HG03432 (cell line): Measurements from ENCODE around the gene GRIK5.

ENCODE experiments used
- ATAC-seq: cut with Tn5 transposase; IDR thresholded peaks from one replicate; pipeline ENCODE4 v1.9.1; 2021; ENCODE audit warnings: mild to moderate bottlenecking, moderate library complexity; ENCODE audit not compliant: unreplicated experiment

Gene GRIK5

DNA sequence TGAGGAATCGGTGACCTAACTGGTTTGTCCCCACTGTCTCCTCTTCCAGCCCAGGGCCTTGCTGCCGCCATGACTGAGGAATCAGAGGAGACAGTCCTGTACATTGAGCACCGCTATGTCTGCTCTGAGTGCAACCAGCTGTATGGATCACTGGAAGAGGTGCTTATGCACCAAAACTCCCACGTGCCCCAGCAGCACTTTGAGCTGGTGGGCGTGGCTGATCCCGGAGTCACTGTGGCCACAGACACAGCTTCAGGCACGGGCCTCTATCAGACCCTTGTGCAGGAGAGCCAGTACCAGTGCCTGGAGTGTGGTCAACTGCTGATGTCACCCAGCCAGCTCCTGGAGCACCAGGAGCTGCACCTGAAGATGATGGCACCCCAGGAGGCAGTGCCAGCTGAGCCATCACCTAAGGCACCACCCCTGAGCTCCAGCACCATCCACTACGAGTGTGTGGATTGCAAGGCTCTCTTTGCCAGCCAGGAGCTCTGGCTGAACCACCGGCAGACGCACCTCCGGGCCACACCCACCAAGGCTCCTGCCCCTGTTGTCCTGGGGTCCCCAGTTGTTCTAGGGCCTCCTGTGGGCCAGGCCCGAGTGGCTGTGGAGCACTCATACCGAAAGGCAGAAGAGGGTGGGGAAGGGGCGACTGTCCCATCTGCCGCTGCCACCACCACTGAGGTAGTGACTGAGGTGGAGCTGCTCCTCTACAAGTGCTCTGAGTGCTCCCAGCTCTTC lies 8.7 kb upstream of the GRIK5 start:
- no peak for ATAC-seq

DNA sequence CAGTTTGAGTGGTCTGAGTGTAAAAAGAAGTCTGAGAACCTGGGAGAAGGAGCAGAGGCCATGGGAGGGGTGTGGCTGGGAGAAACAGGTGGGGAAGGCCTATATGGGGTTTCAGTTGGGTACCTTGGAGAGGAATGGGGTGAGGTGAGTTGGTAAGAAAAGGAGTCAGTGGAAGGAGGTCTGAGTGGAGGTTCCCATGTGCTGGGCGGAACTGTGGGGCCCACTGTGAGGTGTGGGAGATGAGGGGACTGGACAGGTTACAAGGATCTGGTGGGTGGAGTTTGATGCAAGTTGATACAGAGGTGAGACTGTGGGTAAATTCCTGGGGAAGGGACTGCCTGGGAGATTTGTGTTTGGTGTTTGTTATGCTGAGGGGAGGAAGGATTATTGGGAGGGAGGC lies 8.1 kb upstream of the GRIK5 start:
- no peak for ATAC-seq

DNA sequence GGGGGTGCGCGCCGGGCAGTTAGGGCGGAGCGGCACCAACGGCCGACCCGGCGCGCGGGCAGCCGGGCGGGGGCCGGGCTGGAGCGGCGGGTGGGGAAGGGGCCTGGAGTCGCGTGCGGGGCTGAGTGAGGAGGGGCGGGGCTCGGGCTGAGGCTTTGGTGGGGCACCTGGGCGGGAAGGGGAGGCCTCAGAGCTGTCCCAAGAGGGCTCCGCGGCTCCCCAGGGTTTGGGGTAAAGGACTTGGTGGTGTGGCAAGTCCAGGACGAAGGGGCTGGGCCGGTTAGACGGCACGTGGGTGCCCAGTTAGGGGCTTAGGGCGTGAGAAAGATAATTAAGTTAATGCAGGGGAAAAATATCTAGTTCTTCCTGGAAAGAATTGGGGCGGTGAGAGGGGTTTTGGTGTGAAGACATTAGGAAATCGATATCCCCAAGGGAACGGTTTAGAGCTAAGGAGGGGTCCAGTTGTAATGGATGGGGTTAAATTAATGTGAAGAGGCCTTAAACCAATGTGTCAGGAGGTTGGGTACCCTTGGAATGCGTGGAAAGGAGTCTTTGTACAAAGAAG lies 6.5 kb upstream of the GRIK5 start:
- ATAC-seq, result no peak

DNA sequence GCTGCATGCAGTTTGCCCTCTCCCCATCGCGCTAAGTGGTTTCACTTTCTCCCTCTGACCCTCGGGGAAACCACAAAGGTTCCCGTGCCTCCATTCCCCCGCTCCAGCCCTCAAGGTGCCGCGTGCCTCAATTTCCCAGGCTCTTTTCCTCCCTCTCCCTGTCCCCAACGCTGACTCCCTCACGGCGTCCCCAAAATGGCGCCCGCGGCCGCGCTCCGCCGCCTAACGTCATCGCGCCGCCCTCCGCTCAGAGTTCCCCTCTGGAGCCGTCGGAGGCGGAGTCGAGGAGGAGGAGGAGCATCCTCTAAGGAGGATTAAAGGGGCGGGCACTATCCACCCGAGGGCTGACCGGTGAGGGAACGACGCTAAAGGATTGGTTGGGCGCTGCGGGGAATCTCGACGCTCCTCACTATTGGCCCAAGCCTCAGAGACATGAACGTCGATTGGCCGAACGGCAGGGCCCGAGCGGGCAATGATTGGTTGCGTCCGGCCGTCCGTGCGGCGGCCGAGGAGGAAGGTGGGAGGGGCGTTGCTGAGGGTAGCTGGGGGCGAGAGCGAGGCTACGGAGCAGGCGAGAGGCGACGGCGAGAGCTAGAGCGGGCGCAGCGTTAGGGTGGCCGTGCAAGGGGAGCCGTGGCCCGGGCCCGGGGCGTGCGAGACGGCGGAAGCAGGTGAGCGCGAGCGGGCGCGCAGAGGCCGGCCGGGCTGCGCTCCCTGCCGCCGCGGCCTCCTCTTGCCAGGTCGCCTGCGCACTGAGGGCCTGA lies 5.8 kb upstream of the GRIK5 start, which contains the start of gene ZNF574:
Gene ZNF574, plus strand, starts transcription at position 551 of the 764 bp plus-strand sequence. CDS start 2,441 bp downstream, outside the sequence.
- peak; percentile 85 for ATAC-seq

DNA sequence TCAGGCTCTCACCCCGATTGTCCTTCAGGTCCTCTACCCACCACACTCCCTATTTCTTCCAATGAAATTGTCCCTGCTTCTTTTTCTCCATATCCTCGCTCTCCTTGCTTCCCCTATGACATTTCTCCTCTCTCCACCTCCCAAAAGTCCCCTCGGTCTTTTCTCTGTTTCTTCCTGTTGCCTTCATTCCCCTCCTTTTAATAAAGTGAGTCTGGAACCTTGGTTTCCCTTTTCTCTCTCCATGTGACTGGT lies 5.3 kb upstream of the GRIK5 start:
- no peak for ATAC-seq

DNA sequence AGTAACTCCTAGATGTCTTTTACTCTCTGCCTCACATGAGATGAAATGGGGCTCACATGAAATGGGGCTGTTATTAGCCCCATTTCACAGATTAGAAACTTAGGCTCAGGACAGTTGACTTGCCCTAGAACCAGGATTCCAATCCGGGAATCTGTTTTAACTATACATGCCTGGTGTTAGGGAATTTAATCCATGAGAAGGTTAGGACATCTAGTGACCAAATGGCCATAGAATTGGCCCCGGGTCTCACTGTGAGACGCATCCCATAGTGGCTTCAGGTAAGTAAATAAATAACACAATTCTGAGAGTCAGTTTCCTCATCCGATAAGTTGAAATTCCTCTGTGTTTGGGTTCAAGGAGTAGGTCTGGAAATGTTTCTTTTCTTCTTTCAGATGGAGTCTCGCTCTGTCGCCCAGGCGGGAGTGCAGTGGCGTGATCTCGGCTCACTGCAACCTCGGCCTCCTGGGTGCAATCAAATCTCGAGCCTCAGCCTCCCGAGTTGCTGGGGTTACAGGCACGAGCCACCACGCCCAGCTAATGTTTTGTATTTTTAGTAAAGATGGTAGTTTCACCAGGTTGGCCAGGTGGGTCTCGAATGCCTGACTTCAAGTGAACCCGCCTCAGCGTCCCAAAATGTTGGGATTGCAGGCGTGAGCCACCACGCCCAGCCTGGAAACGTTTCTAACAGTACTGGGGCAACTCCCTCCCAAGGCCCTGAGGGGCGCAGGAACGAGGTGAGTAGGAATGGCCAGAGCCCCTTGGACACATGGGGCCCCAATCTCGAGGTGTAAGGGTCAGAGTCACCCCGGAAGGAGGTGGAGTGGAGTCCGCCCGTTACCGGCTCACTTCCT lies 4.7 kb upstream of the GRIK5 start:
- ATAC-seq, result no peak

DNA sequence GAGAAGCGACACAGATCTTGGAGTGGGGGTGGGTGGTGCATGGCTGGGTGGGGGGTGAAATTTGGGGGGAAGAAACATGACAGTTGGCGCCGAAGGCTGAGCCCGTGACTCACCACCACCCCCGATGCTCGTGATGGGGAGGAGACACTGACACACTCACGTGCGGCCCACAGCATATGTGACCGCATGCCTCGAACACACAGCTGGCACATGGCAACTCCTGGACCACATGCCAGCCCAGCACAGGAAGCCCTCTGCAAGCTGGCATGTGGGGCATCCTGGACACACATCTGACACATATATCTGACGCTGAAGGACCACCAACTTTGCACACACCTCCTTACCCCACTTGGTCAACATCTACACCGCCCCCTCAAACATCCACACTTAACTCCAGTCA lies 1.2 kb upstream of the GRIK5 start:
- ATAC-seq, result no peak

DNA sequence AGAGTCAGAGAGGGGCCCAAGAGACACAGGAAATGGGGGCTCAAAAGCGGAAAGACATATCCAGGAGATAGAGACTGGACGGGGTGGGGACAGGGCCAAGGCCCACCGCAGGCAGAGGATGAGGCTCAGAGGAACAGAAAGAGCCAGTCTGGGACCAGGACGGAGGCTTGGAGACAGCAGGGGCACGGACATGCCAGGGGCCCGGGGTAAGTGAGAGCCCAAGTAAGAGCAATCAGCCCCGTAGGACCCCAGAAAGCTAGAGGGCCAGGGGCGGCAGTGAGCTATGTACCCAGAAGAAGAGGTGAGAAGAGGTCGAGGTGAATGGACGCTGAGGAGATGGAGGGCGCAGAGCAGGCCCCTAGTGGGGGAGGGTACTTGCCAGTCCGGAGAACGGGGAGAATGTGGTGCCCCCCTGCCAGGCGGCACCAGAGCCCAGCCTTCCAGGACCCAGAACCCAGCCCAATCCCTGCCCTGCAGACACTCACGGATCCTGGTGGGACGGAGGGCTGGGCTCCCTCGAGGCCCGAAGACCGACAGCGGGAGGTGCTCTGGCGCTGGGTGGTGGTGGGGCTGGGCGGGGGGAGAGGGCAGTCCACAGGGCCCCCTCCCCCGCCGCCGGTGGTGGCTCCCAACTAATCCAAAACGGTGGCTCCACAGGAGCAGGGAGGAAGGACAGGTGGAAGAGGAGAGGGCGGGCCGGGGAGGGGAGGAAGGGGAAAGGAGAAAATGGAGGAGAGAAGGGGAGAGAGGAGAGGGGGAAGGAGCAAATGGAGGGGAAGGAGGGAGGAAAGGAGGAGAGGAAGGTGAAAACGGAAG lies 1.0 kb downstream of the GRIK5 start:
- no peak for ATAC-seq

DNA sequence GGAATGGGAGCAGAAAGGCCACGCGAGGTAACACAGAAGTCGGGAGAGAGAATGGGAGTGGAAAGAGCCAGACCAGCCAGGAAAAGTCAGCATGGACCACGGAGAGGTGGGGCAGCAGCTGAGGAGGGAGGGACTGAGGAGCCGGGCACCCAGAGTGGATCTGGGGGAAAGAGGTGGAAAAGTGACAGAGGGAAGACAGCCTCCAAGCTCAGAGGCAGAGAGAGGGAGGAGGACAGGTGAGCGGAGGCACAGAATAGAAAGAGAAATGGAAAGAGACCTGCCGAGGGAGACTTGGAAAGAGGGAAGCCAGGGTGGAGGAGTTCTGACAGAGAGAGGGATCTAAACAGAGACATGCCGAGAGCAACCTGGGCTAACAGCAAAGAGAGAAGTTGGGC lies 1.6 kb downstream of the GRIK5 start:
- no peak for ATAC-seq

DNA sequence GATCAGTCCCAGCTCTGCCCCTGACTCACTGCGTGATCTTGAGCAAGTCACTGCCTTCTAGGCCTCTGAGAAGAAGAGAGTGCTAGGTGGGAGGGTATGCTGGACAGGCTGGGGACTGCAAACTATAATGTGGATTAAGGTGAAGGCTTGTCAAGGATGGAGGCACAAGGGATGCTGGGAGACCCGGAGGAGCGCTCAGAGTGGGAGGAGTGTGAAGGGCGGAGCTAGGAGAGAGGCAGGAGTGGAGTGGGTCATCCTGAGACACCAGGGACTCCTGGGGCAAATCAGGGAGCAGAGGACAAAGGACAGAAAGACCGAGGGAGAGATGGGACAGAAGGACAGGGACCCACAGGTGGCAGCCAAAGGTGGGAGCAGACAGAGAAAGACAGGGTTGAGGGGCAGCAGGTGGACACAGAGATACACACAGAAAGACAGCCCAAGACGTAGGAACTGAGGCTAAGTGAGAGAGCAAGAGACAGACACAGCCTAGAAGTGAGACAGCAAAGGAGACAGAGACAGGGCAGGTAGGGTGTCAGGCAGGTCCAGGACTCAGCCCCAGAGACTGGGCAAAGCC lies 2.6 kb downstream of the GRIK5 start:
- no peak for ATAC-seq

DNA sequence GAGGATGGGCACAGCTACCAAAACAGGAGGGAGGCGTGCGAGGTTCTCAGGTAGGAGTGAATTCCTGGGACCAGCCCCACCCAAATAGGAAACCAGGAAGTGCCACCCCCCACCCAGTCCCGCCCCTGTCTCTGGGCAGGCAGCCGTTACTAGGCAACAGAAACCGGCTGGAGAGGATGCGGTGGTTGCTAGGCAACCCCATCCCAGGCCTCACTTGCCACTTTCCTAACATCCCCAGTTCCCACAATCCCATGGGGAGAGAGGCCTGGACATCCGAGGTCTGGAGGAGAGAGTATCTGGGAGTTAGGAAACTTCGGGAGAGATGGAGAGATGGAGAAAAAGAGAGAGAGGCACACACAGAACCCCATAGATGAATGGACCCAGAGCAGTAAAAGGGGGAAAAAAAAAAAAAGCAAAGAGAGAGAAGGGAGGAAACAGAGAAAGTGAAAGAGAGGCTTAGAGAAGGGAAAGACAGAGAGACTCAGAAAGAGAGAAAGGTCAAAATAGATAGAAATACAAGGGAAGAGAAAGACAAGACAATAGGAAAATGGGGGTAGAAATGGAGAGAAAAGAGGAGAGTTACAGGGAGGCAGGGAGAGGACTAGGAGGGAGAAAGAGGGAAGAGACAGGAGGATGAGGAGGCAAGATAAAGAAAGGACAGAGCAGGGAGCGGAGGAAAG lies 3.8 kb downstream of the GRIK5 start:
- ATAC-seq, result no peak

DNA sequence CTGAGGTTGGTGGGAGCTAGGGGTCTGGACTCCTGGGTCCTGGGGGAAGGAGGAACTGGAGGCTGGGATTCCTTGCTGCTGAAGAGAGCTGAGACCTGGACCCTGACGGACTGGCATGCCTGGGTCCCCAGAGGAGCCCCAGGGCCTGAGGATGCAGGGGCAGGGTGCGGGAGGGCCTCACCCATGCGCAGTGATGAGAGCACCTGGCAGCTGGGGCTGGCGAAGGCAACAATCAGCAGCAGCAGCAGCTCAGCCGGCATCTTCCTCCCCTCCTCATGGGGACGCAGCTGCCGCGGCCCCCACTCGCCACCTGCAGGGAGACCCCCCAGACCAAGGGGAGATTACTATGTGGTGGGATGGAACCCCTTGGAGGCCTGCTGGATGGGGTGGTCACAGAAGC lies 4.5 kb downstream of the GRIK5 start:
- ATAC-seq, result no peak

DNA sequence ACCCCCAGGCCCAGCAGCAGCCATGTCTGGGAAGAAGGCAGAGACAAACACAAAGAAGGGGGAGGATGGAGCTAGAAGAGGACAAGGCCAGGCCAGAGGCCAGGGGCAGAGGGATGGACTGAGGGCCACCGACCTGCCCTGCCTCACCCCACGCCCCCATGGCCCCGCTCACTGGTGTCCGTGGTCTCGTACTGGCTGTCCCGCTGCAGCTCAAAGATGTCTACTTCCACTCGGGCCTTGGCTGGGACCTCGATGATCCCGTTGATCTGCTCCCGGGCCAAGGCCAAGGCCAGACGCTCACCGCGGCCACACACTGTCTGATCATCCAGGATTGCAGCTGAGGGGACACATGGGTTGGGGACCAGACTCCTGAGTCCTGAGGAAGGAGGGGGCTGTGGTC lies 5.0 kb downstream of the GRIK5 start:
- ATAC-seq, result no peak

DNA sequence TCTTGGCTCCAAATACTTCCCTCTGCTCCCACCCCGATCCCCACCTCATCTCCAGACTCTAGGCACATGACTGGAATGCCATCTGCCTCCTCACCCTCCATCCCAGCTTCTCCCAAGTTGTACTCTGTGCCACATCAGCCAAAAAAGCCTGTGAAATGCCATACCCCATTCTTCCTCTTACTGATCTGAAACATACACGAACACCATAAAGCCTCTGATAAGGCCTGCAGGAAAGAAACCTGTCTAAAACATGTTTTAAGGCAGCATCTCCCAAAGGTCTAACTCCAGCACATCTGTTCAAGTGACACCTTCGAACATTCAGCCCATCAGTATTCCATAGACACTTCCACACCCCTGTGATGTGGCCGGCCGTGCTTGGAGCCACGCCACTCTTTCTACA lies 5.6 kb downstream of the GRIK5 start:
- no peak for ATAC-seq

DNA sequence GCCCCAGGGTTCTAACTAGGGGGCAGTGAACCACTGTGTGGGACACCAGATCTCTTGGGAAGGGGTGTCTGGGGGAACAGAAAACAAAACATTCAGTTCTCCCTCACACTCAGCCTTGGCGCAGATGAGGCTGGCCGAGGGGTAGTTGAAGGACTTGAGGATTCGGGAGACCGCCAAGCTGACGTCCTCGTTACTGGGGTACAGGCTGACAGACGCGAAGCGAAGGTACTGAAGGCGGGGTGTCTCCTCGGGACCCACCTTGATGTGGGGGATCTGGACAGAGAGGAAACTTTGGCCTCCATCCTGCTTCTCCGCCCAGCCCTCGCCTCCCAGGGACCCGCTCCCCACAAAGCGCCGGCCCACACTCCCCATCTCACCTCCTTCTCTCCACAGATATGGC lies 7.6 kb downstream of the GRIK5 start:
- no peak for ATAC-seq

DNA sequence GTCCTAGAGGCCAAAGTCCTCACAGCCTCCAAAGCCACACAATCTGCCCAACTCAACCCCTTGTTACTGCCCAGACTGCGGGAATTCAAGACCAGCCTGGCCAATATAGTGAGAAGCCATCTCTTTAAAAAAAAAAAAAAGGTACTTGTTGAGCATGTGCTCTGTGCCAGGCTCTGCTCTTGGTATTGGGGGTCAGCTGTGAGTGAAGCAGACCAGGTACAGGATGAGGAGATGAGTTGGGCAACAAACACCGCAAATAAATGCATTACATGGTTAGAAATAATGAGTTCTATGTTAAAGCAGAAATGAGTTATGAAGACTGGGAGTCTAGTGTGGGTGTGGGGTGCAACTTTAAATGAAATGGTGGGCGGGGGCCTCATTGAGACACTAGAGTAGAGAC lies 9.9 kb downstream of the GRIK5 start:
- ATAC-seq, result no peak

DNA sequence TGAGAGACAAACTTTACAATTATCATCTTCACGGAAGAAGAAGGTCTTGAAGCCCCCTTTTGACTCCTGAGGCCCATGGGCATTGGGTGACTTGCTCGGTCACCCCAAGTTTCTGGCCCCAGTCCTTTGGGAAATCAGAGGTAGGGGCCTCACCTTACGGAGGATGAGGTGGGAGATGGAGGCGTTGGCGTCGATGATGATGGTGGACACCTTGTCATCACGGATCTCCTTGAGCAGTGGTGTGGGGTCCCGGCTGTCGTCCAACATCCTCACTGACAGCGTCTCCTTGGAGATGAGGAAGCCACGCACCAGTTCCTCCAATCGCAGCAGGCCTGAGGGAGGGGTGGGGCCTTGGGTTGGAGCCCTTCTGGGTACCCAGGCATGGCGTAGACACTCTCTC lies 10.8 kb downstream of the GRIK5 start:
- no peak for ATAC-seq

DNA sequence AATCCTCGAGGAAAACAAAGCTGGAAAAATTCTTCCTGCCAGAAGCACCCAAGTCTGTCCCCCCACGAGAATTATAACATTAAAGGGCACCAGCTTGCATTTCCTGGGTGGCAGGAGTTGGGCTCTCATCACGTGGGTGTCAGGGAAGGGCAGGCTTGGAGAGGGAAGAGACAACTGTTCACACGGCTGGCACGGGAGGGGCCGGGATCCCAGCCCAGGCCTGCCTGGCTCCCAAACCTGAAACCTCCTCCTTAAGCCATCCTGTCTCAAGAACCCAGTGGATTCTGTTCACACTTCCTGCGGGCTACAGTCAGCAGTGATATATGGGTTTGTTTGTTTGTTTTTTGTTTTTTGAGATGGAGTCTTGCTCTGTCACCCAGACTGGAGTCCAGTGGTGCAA lies 12.2 kb downstream of the GRIK5 start:
- ATAC-seq, result no peak

DNA sequence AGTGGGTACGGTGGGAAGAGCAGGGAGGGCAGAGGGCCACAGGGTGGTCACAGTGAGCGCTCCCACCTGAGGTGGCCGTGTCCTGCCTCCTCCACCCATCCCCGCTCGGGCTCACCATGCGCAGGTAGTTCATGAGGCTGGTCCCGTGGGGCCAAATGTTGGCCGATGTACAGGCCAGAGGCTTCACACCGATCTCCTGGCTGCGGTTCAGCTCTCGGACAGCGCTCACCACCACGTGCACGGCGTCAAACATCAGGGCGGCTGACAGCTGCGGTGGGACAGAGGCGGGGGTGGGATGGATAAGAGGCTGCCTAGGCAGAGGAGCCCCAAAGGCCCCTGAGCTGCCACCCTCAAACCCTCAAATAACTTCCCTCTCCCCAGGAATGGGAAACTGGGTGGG lies 15.8 kb downstream of the GRIK5 start:
- ATAC-seq, result no peak
